Measurements from ENCODE around the gene CALML5. TPM values are rescaled to one million over a fixed set of nuclear protein-coding genes. Genes with fewer than 3 reads are reported as not detected.
A peak's percentile ranks its signal among the peaks of the same experiment; 100 is the strongest.

CALML5 gene
- total and polyA plus RNA-seq, 9 of the 15 experiments (the other 6 are each of a cell fraction or from before 2014, with no cell fraction given): not detected

DNA sequence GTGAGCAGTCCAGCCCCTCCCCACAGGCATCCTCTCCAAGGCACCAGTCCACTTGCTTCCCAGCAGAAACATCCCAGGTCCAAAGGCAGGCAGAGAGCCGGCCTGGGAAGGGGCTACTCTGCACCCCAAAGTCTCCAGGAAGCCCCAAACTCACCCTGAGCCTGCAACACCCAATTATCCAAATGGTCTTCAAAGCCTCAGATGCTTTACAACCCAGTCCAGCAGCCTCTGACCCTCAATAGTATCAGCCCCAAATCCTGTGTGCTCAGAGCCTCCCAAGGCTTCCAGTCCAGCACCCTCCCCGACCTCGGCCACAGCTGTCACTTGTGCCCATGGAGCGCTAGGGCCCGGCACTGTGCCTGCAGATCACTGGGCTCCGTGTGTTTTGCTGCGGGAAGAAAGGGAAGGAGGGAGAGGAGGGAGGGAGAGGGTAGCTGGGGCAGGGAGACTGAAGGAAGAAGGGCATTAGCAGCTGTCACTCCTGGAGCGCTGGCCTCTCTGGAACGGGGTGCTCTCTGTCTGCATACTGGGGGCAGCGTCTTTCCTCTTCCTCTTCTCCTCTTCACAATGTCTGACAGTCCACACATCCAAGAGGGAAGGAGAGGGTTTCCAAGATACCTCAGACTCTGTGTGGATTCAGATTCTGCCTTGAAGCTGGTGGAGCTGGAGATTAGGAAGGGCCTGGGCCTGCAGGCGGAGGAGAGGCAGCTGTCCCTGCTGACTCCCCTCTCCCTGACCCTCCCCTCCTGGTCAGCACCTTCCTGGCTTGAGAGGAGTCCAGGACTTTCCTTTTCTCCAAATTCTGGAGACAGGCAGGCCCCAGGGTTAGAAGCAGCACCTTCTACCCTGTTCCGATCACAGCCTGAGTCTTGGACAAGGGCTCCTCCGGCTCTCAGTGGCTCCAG lies 13.2 kb downstream of the CALML5 start (continued):
- no peak for TF ChIP-seq POLR2B (IDR thresholded peaks at IDR 0.05; ENCODE audit: low read depth, partially characterized antibody)
- TF ChIP-seq, protein P1, sequence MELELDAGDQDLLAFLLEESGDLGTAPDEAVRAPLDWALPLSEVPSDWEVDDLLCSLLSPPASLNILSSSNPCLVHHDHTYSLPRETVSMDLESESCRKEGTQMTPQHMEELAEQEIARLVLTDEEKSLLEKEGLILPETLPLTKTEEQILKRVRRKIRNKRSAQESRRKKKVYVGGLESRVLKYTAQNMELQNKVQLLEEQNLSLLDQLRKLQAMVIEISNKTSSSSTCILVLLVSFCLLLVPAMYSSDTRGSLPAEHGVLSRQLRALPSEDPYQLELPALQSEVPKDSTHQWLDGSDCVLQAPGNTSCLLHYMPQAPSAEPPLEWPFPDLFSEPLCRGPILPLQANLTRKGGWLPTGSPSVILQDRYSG (tag; conservative IDR thresholded peaks at IDR 0.05; ENCODE audit: low read depth): no peak
- peak; percentile 6; the same call in 1 of the 2 replicates for TF ChIP-seq TEAD4 (IDR thresholded peaks at IDR 0.05; ENCODE audit: low read length)
- no peak for TF ChIP-seq TEAD4 (CRISPR knock-in tag; IDR thresholded peaks at IDR 0.05; ENCODE audit: borderline replicate concordance)
- no peak for TF ChIP-seq MIER1 (IDR thresholded peaks at IDR 0.05; ENCODE audit: low read depth)
- peak in 1 of 2 experiments; percentile 50; a peak in 1 of 4 replicates for TF ChIP-seq HDAC1 (IDR thresholded peaks at IDR 0.05)
- TF ChIP-seq NR2C2 (CRISPR knock-in tag; IDR thresholded peaks at IDR 0.05): 0 out of 2 replicates have a peak, but pooled peaks have one; percentile 48
- no peak for TF ChIP-seq NR2C2 (tag; IDR thresholded peaks at IDR 0.05)
- no peak for TF ChIP-seq L3MBTL2 (IDR thresholded peaks at IDR 0.05)
- TF ChIP-seq, protein P2, sequence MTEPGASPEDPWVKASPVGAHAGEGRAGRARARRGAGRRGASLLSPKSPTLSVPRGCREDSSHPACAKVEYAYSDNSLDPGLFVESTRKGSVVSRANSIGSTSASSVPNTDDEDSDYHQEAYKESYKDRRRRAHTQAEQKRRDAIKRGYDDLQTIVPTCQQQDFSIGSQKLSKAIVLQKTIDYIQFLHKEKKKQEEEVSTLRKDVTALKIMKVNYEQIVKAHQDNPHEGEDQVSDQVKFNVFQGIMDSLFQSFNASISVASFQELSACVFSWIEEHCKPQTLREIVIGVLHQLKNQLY (CRISPR knock-in tag; conservative IDR thresholded peaks at IDR 0.05): no peak
- peak; percentile 13 for TF ChIP-seq TAF1 (IDR thresholded peaks at IDR 0.05; ENCODE audit: control insufficient read depth, extremely low read depth, insufficient read depth, low read length, severe bottlenecking)
- no peak for TF ChIP-seq ZFP1 (CRISPR knock-in tag; IDR thresholded peaks at IDR 0.05)
- TF ChIP-seq, protein P3, sequence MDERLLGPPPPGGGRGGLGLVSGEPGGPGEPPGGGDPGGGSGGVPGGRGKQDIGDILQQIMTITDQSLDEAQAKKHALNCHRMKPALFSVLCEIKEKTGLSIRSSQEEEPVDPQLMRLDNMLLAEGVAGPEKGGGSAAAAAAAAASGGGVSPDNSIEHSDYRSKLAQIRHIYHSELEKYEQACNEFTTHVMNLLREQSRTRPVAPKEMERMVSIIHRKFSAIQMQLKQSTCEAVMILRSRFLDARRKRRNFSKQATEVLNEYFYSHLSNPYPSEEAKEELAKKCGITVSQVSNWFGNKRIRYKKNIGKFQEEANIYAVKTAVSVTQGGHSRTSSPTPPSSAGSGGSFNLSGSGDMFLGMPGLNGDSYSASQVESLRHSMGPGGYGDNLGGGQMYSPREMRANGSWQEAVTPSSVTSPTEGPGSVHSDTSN (CRISPR knock-in tag; IDR thresholded peaks at IDR 0.05; ENCODE audit: low read depth): no peak
- TF ChIP-seq, protein P3 (tag; conservative IDR thresholded peaks at IDR 0.05; ENCODE audit: low read depth): peak; percentile 60
- TF ChIP-seq, protein P4, sequence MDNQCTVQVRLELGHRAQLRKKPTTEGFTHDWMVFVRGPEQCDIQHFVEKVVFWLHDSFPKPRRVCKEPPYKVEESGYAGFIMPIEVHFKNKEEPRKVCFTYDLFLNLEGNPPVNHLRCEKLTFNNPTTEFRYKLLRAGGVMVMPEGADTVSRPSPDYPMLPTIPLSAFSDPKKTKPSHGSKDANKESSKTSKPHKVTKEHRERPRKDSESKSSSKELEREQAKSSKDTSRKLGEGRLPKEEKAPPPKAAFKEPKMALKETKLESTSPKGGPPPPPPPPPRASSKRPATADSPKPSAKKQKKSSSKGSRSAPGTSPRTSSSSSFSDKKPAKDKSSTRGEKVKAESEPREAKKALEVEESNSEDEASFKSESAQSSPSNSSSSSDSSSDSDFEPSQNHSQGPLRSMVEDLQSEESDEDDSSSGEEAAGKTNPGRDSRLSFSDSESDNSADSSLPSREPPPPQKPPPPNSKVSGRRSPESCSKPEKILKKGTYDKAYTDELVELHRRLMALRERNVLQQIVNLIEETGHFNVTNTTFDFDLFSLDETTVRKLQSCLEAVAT (IDR thresholded peaks at IDR 0.05): 0 out of 4 replicates have a peak, but pooled peaks of 1 of the 2 experiments have one; percentile 31
